Smooth muscle cell of the brain vasculature (primary cell): Measurements from ENCODE around the gene S100A14.
"Not testable (repeated sequence)": the region's sequence is repeated elsewhere in the genome, so short reads cannot be mapped to it uniquely, and the experiment has no call there.

ENCODE experiments used
- DNase-seq: peaks from one replicate; pipeline ENCODE4 v3.0.0-alpha.2; 2012; ENCODE audit warnings: low read depth, low spot score

S100A14 gene

DNA sequence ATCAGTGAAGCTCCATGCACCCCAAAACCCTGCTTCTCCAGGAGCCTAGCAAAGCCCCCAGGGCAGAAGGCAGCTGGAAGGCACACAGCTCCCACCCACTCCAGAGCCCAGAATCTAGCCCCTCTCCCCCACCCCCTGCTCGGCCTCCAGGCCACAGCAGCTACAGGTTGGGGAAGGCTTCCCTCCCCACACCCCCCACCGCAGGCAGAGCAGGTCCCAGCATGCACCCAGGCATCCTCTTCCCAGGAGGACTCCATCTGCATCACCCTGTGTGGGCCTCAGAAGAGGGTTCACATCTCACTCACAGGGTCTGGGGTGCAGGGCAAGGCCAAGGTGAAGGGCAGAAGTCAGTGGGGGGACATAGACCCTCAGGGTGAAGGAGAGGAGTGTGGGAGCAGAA lies 719 bp downstream of the S100A14 start:
- DNase-seq: no peak

DNA sequence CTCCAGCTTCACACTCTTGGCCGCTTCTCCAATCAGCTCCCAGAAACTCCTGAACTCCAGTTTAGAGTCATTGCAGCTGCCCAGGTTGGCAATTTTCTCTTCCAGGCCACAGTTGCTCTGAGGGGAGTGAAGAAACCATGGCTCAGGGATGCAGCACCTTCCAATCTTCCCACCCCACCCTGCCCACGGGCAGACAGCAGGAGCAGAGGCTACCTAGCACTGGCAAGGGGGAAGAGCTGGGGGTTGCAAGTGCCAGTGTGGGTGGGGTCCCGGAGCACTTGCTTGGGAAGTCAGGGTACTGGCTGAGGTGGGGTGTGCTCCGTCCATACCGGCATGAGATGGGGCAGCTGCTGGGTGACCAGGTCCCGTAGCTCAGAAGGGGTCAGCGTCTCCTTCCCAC lies 1.2 kb downstream of the S100A14 start:
- no peak for DNase-seq

- no peak for DNase-seq
Observed at GRCh38 chr1:153614189-153614900, 1.8 kb downstream of the S100A14 start.

DNA sequence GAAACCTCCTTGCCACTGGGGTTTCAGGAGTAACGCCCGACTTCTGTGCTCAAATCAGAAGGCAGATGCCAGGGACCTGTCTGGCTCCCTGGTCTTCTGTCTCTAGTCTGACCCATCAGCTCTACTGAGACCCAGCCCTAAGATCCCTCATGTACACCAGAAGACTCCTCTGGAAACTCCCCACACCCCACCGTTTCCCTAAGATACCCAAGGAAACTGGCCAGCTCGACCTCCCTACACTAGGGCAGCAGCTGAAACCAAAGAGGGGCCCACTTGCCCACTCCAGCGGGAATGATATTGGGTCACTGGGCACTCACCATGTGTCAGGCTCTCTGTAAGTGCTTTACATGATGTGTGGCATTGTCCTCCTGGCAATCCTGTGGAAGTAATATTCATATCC lies 2.7 kb downstream of the S100A14 start:
- no peak for DNase-seq

- DNase-seq: no peak
Observed at GRCh38 chr1:153612755-153613331, 3.3 kb downstream of the S100A14 start, which contains the start of gene S100A16. Gene S100A16 (minus strand): TSS chr1:153613137. CDS start chr1:153608151, 4,986 bp downstream.

- no peak for DNase-seq
Observed at GRCh38 chr1:153612111-153612754, 3.9 kb downstream of the S100A14 start.

DNA sequence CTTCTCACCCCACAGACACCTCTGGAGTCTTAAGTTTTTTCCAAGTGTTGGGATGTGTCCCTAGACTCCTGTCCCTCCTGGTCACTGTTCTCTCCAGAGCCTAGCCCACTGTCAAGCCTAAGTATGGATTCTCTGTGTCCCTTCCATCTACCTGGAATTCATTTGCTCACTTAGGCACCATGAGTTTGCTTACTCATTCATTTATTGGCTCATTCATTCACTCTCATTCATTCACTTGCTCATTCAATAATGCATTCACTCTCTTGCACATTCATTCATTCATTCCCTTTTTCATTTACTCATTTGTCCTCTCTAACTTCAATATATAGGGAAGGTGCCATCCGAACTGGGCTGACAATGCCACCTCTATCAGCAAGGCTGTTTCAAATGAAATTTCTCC lies 4.8 kb downstream of the S100A14 start:
- no peak for DNase-seq

GRCh38 chr1:153610811-153611301 lies 5.3 kb downstream of the S100A14 start:
- DNase-seq: no peak

DNA sequence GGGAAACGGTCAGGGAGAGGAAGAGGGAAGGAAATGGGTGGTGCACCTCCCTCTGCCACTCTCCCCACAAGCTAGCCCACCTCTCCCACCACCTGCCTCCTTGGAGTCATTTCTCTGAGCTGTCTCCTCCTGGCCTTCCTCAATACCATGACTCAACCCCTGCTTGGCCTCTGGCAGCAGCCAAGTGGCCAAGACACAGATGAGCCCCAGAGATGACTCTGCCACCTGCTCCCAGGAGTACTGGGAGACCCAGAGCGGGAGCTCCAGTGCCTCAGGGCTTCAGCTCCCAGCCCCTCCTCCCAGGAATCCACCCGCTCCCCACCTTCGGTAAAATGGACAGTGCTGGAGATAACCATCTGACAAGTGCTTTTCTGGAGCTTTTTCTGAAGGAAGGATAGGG lies 5.8 kb downstream of the S100A14 start:
- DNase-seq: no peak

DNA sequence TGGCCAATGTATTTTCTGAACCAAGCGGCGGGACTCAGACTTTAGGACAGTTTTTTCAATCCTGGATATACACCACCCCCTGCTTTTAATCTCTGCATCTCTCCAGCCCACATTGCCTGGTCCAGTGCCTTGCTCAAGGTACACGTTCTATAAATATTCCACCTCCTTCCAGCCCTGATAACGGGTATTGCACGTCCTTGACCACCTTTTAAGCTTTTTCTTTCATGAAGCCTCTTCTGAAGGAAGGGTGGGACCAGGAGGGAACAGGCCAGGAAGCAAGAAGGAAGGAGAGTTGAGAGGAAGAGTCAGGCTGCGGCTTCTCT lies 6.6 kb downstream of the S100A14 start:
- no peak for DNase-seq

DNA sequence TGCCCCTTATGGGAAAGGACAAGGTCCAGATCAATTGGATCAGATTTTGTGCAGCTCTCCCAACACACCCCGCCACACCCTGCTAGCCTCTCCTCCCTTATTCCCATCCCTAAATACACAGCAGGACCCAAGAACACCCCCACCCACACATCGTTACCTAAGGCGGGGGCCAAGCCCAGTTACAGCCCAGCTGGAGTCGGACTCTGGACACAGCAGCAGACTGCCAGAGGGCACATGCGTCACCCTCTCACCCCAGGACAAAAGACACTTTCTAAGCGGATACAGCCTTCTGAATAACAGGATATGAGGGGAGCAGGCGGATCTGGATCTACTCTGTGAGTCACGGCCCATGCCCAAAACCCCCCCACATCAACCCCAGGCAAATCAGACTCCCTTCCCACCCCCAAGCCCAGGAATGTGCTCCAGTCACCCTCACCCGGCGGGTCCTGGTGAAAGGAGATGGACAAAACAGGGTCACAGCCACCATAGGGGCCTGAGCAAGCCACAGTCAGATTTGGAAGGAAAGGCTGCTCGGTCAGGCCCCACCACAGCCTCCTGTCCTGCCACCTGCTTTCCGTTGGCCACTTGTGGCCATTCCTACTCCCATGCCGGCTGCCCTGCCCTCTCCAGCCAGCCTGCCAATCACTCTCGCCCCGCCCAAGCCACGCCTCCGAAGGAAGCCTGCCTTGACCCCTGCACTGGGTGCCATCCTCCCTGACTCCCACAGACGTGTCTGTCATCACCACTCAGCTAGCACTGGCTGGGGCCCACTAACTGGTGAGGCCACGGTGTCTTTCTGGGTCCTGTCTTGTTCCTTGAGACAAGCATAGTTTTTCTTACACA lies 7.2 kb downstream of the S100A14 start:
- DNase-seq: peak; percentile 64

- no peak for DNase-seq
Observed at GRCh38 chr1:153608089-153608682, 7.9 kb downstream of the S100A14 start.

DNA sequence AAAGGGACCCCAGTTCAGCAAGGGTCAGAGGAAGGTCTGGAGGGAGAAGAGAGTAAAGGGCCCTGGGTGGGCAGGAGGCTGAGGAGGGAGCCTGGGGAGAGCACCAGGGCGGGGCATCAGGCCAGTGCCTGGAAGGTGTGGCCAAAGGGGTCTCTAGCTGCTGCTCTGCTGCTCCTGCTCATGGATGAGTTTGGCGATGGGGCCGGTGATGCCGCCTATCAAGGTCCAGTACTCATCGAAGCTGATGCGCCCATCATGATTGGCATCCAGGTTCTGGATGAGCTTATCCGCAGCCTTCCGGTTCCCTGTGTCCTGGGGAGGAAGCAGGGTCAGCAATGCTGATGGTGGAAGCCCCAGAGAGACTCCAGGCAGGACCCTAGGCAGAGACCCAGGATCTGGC lies 8.7 kb downstream of the S100A14 start:
- DNase-seq: no peak

DNA sequence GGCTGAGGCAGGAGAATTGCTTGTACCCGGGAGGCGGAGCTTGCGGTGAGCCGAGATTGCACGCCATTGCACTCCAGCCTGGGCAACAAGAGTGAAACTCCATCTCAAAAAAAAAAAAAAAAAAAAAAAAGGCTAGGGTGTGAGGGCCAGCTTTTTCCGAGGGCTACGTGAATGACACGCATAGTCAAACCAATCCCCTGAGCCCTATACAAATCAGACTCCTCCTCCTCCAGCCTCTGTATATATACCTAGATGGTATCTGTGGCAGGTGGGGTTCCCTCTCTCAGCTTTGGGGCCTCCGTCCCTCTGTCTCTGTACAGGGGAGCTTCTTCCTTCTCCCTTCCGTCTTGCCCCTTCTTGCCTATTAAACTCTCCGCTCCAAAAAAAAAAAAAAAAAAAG lies 9.9 kb downstream of the S100A14 start:
- DNase-seq: no peak

GRCh38 chr1:153602749-153603148 lies 13.4 kb downstream of the S100A14 start:
- DNase-seq: no peak

- DNase-seq: no peak
Observed at GRCh38 chr1:153599847-153600246, 16.3 kb downstream of the S100A14 start.

- no peak for DNase-seq
Observed at GRCh38 chr1:153598309-153599172, 17.6 kb downstream of the S100A14 start.

GRCh38 chr1:153597206-153597605 lies 18.9 kb downstream of the S100A14 start:
- no peak for DNase-seq

DNA sequence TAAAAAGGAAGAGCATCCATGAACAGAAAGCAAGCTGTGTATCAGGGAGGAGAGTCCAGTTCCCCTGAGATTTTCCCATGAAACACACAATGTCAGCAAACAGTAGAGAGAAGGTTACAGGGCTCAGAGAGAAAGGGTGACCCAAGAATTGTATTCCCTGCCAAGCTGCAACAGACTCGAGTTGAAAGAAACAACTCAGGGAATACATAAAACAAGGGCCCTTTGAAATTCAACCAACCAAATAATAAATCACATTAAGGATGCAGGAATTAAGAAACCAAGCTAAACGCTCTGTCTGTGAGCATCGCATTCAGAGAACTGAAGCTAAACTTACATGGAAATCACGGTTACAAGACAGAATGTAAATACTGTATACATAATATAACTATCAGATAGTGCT lies 23.4 kb downstream of the S100A14 start:
- DNase-seq: no peak

DNA sequence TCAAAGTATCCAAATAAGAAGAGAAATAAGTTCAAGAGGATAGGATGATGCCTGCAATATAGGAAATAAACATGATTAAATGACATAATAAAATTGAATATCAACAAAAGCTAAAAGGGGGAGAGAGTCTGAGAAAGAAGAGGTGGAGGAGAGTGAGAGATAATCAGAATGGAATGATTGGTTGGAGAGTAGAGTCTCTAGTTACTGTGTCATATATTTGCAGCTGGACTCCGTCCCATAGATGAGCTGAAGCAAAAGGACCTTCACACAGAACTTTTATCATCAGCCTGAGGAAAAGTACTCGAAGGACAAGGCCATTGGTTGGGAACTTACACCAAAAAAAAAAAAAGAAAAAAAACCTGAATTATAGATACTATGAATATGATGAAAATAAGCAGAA lies 27.6 kb downstream of the S100A14 start:
- DNase-seq: no peak

- DNase-seq: not testable (repeated sequence)
Observed at GRCh38 chr1:153588033-153588432, 28.1 kb downstream of the S100A14 start.
